ENCODE results near the gene NMRAL1.

- TF ChIP-seq POLR2A (IDR thresholded peaks at IDR 0.05) (no peak), POLR2AphosphoS5 (IDR thresholded peaks at IDR 0.05) (no peak)
These were observed 13.5 kb downstream of the NMRAL1 start for GRCh38 chr16:4460936-4461249.

Data from spleen (tissue), 3 donors.